ENCODE measurements around the gene HNRNPAB.

GRCh38 chr5:178170455-178170854 lies 33.9 kb upstream of the HNRNPAB start:
- no peak for TF ChIP-seq CTCF (IDR thresholded peaks at IDR 0.05)
- no peak for TF ChIP-seq POLR2AphosphoS5 (IDR thresholded peaks at IDR 0.05)
- TF ChIP-seq POLR2A (IDR thresholded peaks at IDR 0.05), result no peak
- no peak for TF ChIP-seq EP300 (IDR thresholded peaks at IDR 0.05)
